ENCODE measurements around the gene HOXB1. TPM values are rescaled to one million over a fixed set of nuclear protein-coding genes. Genes with fewer than 3 reads are reported as not detected.

The HOXB1 gene
- total RNA-seq, 1 experiment from 2014 or later, result not detected

DNA sequence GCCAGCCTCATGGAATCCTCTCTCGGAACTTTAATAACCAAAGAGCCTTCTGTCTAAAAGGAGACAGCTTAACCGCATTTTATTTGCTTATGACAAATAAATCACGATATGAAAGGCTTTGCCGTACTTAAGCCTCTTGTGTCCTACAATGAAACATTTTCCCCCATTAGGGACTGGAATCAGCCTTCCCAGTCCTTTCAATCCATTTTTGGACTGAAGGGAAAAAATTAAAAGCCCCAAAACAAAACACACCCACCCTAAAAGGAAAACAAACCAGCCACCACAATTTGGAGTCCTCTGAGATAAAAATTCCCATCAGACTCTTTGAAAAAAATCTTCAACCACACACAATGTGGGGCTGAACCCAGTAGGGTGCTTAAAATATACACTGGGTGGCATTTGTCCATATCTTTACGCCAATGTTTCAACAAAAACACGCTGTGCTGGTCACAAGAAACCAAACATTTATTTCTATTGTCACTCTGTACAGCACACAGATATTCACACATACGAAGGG is 44.3 kb upstream of the HOXB1 start:
- H3K9me3 Mint-ChIP-seq (ENCODE audit: unreplicated experiment), result no peaks in the 10 kb centered on the region
- peaks cover 15% of the 10 kb centered on the region for H3K4me1 Mint-ChIP-seq (ENCODE audit: low read depth, unreplicated experiment)
- no peak for DNase-seq
- BruUV-seq (replicated peaks), result no TSS peak
- ChIA-PET POLR2A (no interaction called here), CTCF (interaction anchor here (1.2 kb wide), 2 partner anchors 29 to 74 kb away, joined by 3 to 8 read pairs; no protein-coding TSS in a partner anchor)
- no peaks in the 10 kb centered on the region for H3K9me3 ChIP-seq
- H3K36me3 ChIP-seq (ENCODE audit: control insufficient read depth, insufficient read depth, low read length), result no peaks in the 10 kb centered on the region
- H3K4me1 ChIP-seq, result peaks cover 28% of the 10 kb centered on the region
- no peak overlapping the region for H3K27ac Mint-ChIP-seq (ENCODE audit: unreplicated experiment)
- intact Hi-C loops (cut with micrococcal nuclease; ENCODE audit: unreplicated experiment), result no loop called here
- H3K27me3 ChIP-seq (replicated peaks; ENCODE audit: control insufficient read depth, insufficient read depth, low read length), result peaks cover 2% of the 10 kb centered on the region; the same call in 1 of the 2 replicates
- peaks cover 4% of the 10 kb centered on the region for H3K36me3 Mint-ChIP-seq (ENCODE audit: insufficient read depth, unreplicated experiment)
- H3K4me3 Mint-ChIP-seq (ENCODE audit: unreplicated experiment), result no peak overlapping the region
- H3K4me3 ChIP-seq (ENCODE audit: low read depth, low read length), result no peak overlapping the region
- TF ChIP-seq, protein P1, sequence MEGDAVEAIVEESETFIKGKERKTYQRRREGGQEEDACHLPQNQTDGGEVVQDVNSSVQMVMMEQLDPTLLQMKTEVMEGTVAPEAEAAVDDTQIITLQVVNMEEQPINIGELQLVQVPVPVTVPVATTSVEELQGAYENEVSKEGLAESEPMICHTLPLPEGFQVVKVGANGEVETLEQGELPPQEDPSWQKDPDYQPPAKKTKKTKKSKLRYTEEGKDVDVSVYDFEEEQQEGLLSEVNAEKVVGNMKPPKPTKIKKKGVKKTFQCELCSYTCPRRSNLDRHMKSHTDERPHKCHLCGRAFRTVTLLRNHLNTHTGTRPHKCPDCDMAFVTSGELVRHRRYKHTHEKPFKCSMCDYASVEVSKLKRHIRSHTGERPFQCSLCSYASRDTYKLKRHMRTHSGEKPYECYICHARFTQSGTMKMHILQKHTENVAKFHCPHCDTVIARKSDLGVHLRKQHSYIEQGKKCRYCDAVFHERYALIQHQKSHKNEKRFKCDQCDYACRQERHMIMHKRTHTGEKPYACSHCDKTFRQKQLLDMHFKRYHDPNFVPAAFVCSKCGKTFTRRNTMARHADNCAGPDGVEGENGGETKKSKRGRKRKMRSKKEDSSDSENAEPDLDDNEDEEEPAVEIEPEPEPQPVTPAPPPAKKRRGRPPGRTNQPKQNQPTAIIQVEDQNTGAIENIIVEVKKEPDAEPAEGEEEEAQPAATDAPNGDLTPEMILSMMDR (IDR thresholded peaks at IDR 0.05; ENCODE audit: insufficient read depth in 1 of 2, low read depth in 1 of 2, low read length in 1 of 2, severe bottlenecking in 1 of 2, unreplicated experiment in 1 of 2), result no peak
- peaks cover 12% of the 10 kb centered on the region for H3K27me3 Mint-ChIP-seq (ENCODE audit: insufficient read depth, unreplicated experiment)

DNA sequence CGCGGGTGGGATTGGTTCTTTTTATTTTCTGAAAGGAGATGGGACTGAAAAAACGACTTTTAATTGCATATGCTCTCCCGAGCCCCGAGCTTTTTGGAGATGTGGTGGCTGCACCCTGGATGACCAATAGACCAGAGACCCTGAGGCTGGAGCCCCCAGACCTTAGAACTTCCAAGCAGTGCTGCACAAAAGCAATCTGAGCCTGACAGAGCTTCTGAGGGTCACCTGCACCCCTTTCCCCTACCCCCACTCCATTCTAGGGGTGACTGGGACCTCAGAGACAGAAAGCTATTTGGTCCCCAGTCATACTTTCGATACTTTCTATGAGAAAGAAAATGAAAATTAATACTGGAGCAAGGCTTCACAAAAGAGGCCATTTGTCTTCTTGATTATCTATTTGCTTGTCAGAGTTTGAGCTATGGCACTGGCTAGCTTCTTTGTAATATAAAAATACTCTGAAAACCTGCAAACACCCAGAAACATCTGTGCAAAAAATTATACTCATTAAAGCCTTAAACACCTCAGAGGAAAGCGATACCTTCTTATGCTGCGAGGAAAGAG is 43.8 kb upstream of the HOXB1 start:
- DNase-seq, result no peak
- Histone ChIP-seq H3K4me3 (ENCODE audit: low read depth, low read length) (no peak overlapping the region), H3K27me3 (replicated peaks; ENCODE audit: control insufficient read depth, insufficient read depth, low read length) (peaks cover 2% of the 10 kb centered on the region; the same call in 1 of the 2 replicates), H3K4me1 (peaks cover 29% of the 10 kb centered on the region), H3K9me3 (no peaks in the 10 kb centered on the region), H3K36me3 (ENCODE audit: control insufficient read depth, insufficient read depth, low read length) (no peaks in the 10 kb centered on the region)
- intact Hi-C loops (cut with micrococcal nuclease; ENCODE audit: unreplicated experiment), result no loop called here
- Mint-ChIP-seq H3K4me1 (ENCODE audit: low read depth, unreplicated experiment) (peaks cover 9% of the 10 kb centered on the region), H3K27ac (ENCODE audit: unreplicated experiment) (no peak overlapping the region), H3K4me3 (ENCODE audit: unreplicated experiment) (no peak overlapping the region), H3K27me3 (ENCODE audit: insufficient read depth, unreplicated experiment) (peaks cover 9% of the 10 kb centered on the region), H3K9me3 (ENCODE audit: unreplicated experiment) (no peaks in the 10 kb centered on the region), H3K36me3 (ENCODE audit: insufficient read depth, unreplicated experiment) (peaks cover 4% of the 10 kb centered on the region)
- ChIA-PET POLR2A (no interaction called here), CTCF (interaction anchor here (0.6 to 1.2 kb wide), 3 partner anchors 28 to 73 kb away, joined by 3 to 11 read pairs (median 8); no protein-coding TSS in a partner anchor)
- no TSS peak for BruUV-seq (replicated peaks)
- TF ChIP-seq, protein P1 (IDR thresholded peaks at IDR 0.05; ENCODE audit: insufficient read depth in 1 of 2, low read depth in 1 of 2, low read length in 1 of 2, severe bottlenecking in 1 of 2, unreplicated experiment in 1 of 2), result no peak

DNA sequence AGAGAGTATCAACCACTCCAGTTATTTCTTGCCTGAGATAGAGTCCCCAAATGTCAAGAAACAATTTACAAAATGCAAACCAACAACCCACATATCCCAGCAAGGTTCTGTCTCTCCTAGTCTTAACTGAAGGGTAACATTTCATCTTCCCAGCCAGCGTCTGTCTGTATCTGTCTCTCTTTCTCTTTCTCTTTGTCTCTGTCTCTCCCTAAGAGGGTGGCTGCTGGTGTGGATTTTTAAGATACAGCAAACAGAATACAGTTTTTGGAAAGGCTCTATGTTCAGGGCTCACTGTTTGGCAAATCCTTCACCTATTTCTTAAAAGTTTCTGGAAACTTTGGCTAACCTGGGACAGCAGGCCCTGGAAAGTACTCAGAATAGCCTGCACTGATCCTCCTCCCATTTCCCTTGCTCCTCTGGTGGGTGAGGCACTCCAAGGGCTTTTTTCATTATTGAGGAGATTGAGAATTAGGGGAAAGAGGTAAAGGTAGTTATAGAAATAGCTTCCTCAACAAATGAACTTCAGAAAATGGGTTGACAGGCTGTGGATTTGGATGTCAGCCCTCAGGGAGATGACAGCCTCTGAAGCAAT is 41.1 kb upstream of the HOXB1 start:
- Mint-ChIP-seq H3K27me3 (ENCODE audit: insufficient read depth, unreplicated experiment) (no peaks in the 10 kb centered on the region), H3K27ac (ENCODE audit: unreplicated experiment) (no peak overlapping the region), H3K4me3 (ENCODE audit: unreplicated experiment) (no peak overlapping the region), H3K9me3 (ENCODE audit: unreplicated experiment) (no peaks in the 10 kb centered on the region), H3K36me3 (ENCODE audit: insufficient read depth, unreplicated experiment) (no peaks in the 10 kb centered on the region), H3K4me1 (ENCODE audit: low read depth, unreplicated experiment) (no peaks in the 10 kb centered on the region)
- no peak for DNase-seq
- H3K9me3 ChIP-seq, result no peaks in the 10 kb centered on the region
- H3K4me3 ChIP-seq (ENCODE audit: low read depth, low read length), result no peak overlapping the region
- ChIA-PET POLR2A (interaction anchor here (0.6 kb wide), 1 partner anchor 8 kb away, joined by 9 read pairs; no protein-coding TSS in a partner anchor), CTCF (no interaction called here)
- no TSS peak for BruUV-seq (replicated peaks)
- H3K36me3 ChIP-seq (ENCODE audit: control insufficient read depth, insufficient read depth, low read length), result no peaks in the 10 kb centered on the region
- intact Hi-C loops (cut with micrococcal nuclease; ENCODE audit: unreplicated experiment), result no loop called here
- H3K27me3 ChIP-seq (replicated peaks; ENCODE audit: control insufficient read depth, insufficient read depth, low read length), result no peaks in the 10 kb centered on the region
- H3K4me1 ChIP-seq, result peaks cover 18% of the 10 kb centered on the region
- TF ChIP-seq, protein P1 (IDR thresholded peaks at IDR 0.05; ENCODE audit: insufficient read depth in 1 of 2, low read depth in 1 of 2, low read length in 1 of 2, severe bottlenecking in 1 of 2, unreplicated experiment in 1 of 2), result no peak

Measured in Caco-2 (cell line).